ENCODE data around the gene GRAMD2B.
A peak's percentile ranks its signal among the peaks of the same experiment; 100 is the strongest.
"Not testable (repeated sequence)": the region's sequence is repeated elsewhere in the genome, so short reads cannot be mapped to it uniquely, and the experiment has no call there.

GRAMD2B gene, protein sequence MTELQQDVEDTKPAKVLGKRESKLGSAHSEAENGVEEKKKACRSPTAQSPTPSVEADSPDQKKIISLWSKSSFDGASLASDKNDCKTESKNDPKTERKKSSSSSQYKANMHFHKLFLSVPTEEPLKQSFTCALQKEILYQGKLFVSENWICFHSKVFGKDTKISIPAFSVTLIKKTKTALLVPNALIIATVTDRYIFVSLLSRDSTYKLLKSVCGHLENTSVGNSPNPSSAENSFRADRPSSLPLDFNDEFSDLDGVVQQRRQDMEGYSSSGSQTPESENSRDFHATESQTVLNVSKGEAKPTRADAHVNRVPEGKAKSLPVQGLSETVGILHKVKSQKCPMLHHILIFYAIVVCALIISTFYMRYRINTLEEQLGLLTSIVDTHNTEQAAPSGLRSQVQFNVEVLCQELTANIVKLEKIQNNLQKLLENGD

DNA sequence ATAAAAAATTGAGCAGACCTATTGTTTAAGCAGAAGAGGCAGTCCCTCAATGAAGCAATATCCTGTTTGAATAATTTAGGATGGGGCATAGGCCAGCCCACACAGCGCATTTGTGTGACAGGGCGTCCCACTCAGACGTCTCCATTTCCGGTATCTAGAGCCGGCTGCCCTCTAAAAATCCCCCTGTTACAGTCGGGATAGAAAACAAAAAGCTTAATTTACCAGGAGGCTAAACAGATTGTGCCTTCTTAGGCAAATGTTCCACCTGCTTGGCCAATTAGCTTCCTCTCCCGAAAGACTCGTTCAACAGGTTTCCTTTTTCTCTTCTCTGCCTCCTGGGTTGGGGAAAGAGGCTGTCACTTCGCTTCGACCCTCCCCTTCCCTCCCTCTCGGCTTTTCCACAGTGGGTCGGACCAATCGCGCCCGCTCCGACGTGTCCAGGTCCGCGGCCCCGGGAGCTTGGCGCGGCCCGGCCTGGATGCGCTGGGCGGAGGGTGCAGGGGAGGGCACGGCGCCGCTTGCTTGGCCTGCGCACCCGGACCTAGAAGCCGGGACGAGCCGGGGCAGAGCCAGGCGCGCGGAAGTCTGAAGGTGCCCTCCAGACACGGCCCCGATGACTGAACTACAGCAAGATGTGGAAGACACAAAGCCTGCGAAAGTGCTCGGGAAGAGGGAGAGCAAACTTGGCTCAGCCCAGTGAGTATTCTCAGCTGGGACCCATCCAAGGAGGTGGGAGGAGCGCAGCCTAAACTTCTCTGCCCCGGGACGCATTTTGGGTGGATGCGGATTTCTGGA is at the start of gene GRAMD2B:
TSS of gene GRAMD2B (plus strand) at position 416 of the 795 bp plus-strand sequence. CDS start at position 614, 198 bp downstream.
- peak; percentile 92 for DNase-seq (ENCODE audit: low read depth)

DNA sequence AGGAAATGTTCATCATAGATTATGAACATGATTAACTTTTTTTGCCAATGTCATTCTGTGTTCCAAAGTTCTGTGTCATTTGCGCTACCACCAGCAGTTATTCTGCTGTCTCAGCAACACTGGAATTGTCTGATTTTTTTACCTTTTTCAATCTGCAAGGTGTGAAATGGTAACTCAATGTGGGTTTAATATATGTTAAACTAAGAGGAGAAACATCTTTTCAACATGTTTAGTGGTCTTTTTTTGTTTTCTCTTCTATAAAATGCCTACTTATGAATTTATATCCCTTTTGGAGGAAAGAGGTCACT is 49.1 kb upstream of the GRAMD2B start:
- no peak for DNase-seq (ENCODE audit: low read depth)

DNA sequence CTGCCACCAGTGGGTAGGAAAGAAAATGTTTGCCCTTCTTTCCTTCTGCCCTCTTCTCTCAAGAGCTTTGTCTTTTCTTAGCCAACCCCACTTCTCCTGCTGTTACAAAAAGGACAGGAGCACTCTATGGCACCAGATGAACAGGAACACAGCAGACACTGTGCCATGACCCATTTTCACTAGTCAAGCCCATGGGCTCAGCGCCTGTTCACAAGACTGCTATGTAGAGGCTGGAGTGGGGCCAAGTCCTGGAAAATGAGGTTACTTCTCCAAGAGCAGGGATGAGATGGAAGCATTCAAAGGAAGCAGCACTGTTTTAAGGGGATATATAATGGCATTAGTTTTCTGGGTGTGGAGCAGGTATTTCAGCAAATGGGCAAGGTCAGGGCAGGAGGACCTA is 46.8 kb upstream of the GRAMD2B start:
- no peak for DNase-seq (ENCODE audit: low read depth)

DNA sequence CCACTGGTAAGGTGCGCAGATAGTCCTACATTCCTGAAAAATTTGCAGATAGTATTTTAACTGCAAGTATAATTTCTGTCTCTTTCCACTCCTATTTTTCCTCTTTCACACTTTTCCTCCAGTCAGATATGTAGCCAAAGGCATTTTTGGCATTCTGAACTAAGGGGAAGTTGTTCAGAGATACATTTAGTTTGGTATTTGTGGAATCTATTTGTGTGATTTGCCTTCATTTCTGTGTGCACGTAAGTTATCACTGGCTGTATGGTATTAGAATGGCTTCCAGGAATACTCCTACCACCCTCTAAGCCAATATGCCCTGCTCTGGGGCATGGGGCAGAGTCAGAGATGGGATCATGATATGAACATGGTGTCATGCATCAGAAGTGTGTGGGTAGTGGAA is 45.8 kb upstream of the GRAMD2B start:
- no peak for DNase-seq (ENCODE audit: low read depth)

DNA sequence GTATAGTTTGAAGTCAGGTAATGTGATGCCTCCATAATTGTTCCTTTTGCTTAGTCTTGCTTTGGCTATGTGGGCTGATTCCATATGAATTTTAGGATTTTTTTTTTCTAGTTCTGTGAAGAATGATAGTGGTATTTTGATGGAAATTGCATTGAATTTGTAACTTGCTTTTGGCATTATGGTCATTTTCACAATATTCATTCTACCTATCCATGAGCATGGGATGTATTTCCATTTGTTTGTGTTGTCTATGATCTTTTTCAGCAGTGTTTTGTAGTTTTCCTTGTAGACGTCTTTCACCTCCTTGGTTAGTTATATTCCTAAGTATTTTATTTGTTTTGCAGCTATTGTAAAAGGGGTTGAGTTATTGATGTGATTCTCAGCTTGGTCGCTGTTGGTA is 42.9 kb upstream of the GRAMD2B start:
- DNase-seq (ENCODE audit: low read depth): not testable (repeated sequence)

DNA sequence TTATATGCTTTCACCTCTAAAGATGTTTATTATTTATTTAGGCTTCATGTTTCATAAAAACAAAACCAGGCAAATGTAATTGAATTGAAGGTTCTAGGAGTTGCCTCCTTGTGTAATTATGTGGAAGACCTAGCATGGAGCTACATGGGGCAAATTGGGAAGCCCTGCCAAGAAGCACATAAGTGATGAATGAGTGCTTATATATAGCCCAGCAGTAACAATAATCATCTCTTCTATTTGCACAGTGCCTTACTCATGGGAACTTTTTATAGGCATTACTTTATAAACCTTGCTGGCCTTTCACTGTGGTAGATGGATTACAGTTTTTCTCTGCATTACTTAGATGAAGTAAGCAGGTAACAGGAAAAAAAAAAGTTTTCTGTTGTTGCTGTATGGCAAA is 40.0 kb upstream of the GRAMD2B start:
- no peak for DNase-seq (ENCODE audit: low read depth)

DNA sequence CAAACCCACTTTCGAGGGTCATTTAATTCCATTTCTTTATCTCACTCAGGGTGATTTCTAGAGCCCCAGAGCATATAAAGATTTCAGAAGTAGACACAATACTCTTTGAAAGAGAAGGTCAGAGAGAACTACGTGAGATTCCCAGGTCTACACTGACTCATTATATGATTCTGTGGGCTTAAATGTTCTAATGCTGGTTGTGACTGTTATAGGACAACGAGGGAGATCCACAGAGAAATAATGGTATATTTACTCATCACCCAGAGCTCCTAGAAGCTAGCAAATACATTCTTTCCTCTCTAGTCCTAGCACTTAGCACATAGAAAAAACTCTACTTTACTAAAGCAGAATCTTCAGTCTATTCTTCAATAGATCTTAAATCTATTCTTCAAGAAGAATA is 39.4 kb upstream of the GRAMD2B start:
- DNase-seq (ENCODE audit: low read depth): no peak

DNA sequence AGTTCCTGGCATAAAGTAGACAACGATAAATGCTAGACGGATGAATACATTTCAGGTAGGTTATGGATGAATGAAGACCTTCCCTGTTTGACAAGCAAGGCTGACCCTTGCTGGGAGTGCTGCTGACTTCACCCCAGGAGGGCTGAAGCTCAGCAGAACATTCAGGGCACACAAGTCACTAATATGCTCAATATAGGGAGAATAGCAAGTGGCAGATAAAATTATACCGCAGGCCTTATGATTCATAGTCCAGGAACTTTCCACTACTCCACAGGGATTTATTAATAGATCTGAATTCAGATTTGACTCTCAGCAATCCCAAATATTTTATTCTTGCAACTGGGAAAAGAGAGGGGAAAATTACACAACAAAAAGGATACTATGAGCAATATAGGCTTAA is 38.2 kb upstream of the GRAMD2B start:
- DNase-seq (ENCODE audit: low read depth): peak; percentile 89

DNA sequence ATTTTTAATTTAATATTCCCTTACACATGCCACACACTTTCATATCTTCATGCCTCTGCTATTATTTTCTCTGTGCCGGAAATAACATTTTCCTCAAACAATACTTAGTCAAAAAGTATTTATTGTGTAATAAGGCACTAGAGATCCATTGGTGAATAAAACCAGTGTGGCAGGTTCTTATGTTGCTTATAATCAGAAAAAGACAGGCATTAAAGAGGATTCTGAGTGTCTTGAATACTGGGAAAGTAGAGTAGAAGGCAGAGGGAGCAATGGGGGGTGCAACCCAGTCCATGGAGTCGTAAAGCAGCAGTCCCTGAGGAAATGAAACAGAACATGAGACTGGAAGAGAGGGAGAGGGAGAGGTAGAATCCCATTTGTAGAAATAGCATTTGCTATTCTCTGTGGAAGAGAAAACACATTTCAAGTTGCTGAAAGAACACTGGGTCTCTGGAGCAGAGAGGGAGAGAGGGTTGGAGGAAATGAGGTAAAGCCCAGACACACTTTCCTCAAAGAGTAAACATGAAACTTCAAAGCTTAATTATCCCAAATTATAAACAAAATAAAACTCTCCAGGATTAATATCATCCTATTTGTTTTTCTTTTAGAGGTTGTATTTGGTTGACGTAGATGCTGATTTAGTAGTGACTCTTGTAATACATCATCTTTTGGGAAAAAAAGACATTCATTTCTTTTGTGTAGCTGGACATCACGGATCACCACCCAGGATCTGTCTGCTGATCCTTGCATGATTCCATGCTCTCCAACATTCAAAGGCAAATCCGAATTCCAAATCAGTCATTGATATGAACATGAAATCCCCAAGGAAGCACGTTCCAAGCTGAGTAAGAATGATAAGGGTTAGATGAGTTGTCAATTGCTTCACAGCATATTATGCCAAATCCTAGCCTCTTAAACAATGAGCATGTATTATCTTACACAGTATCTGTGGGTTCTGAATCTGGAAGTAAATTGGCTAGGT is 37.4 kb upstream of the GRAMD2B start:
- DNase-seq (ENCODE audit: low read depth): no peak

DNA sequence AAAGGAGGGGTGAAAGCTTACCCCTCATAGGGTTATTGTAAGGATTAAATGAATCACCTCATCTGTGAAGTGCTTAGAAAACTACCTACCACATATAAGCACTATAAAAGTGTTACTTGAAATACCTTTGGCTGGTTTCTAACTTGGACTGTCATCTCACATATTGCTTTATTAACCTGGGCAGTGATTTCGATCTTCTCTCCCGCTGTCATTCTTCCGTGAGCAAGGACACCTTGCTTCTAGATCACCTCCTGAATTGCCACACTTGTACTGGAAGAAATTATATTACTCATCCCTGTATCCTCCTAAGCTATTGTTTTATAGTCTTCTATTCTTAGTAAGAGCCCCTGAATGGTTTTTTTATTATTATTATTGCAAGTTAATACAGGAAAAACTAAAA is 34.0 kb upstream of the GRAMD2B start:
- DNase-seq (ENCODE audit: low read depth): no peak

DNA sequence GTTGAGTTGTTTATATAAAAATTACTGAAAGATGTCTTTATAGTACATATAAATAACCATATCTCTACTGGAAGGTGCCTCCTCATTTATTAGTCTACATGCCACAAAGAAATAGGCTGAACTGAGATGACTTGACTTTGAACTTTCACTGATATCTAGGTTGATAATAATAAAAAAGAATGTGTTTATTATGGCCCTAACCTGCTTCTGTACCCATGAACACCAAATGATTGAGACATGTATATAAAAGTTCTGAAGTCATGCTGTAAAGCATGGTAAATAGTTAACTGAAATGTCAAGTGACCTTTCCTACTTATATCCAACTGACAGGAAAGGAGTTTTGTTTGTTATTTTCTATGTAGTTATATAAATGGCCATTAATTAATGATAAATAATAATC is 33.2 kb upstream of the GRAMD2B start:
- DNase-seq (ENCODE audit: low read depth): no peak

DNA sequence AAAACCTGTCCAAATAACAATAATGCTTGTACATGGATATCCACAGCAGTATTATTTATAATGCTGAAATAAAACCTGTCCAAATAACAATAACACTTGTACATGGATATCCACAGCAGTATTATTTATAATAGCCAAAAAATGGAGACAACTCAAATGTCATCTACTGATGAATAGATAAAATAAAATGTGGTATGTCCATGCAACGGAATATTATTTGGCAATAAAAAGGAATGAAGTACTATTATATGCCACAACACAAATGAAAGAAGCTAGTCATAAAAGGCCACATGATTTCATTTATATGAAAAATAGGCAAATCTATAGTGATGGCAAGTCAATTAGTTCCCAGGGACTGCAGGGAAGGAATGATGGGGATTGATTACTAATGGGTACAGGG is 31.8 kb upstream of the GRAMD2B start:
- no peak for DNase-seq (ENCODE audit: low read depth)

DNA sequence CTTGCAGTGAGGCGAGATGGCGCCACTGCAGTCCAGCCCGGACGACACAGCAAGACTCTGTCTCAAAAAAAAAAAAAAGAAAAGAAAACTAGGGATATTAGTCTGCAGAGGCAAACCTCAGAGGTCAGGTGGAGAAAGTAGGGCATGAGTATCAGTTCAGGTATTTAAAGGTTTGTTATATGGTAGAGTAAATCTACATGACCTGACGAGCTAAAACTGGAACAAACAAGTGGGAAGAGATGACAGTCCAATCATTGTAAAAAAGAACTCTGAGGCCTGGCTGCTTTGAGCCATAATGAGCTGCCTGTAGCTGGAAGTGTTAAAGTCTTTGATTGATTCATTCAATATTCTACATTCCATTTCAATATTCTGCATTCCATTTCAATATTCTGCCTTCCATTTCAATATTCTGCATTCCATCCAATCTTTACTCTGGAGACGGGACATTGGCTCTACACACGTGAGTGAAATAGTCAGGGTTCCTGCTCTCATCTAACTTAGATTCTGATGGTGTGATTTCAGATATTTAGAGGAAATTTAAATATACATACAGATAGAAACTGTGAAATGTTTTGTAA is 28.9 kb upstream of the GRAMD2B start:
- DNase-seq (ENCODE audit: low read depth): no peak

DNA sequence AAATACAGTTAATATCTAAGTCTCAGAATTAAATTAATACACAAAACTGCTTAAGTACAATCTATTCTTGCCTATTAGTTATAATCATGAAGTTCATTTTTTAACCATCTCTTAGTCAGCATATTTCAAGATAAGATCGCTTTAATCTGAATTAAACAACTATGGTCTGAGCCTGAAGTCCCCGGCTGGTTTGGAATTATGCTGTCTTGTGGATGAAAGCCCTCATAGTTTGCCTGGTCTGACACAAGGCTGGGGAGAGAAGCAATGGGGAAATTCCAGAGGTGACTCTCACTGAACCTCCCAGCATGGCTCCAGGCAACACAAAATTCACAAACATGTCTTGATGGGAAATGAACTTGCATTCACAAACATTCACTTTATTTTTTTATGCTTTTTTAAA is 28.0 kb upstream of the GRAMD2B start:
- DNase-seq (ENCODE audit: low read depth): peak; percentile 54

DNA sequence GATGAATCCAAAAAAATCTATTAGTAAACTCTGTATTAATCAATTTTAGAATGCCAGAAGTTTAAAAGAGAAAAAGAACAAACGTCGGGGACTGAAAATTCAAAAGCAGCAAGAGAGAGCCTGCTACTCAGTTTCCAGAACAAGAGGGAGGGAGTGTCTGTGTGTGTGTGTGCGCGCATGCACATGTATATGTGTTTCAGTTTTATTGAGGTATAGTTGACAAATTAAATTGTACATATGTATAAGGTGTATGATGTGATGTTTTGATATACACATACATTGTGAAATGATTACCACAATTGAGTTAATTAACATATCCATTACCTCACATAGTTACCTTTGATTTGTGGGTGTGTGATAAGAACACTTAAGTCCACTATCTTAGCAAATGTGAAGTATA is 27.6 kb upstream of the GRAMD2B start:
- no peak for DNase-seq (ENCODE audit: low read depth)

DNA sequence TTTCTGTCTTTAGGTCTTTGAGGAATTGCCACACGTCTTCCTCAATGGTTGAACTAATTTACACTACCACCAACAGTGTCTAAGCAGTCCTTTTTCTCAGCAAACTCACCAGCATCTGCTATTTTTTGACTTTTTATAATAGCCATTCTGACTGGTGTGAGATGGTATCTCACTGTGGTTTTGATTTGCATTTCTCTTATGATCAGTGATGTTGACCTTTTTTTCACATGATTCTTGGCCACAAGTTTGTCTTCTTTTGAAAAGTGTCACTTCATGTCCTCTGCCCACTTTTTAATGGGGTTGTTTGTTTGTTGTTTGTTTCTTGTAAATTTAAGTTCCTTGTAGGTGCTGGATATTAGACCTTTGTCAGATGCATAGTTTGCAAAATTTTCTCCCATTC is 26.5 kb upstream of the GRAMD2B start:
- DNase-seq (ENCODE audit: low read depth): not testable (repeated sequence)

DNA sequence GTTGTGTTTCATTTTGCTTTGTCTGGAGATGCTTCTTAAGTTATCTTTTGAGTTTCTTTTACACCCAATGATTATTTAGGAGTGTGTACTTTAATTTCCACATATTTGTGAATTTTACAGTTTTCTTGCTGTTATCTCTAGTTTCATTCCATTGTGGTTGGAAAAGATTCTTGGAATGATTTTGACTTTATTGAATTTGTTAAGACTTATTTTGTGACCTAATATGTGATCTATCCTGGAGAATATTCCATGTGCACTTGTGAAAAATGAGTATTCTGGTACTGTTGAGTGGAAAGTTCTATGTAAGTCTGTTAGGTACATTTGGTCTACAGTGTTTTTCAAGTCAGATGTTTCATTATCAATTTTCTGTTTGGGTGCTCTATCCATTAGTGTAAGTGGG is 24.4 kb upstream of the GRAMD2B start:
- DNase-seq (ENCODE audit: low read depth): no peak

DNA sequence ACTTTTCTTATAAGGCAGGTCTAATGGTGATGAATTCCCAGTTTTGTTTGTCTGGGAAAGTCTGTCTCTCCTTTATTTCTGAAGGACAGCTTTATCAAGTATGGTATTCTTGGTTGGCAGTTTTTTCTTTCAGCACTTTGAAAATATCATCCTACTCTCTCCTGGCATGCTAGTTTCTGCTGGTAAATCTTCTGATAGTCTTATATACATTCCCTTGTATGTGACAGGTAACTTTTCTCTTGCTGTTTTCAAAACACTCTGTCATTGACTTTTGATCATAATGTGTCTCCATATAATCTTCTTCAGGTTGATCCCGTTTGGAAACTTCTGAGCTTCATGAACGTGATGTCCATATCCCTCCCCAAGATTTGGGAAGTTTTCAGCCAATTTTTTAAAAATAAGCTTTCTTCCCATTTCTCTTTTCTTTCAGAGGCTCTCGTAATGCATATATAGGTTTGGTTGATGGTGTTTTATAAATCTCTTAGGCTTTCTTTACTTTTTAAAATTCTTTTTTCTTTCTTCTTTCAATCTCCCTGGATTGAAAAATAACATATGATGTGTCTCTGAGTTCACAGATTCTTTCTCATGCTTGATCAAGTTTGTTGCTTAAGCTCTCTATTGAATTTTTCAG is 22.5 kb upstream of the GRAMD2B start:
- DNase-seq (ENCODE audit: low read depth): no peak

DNA sequence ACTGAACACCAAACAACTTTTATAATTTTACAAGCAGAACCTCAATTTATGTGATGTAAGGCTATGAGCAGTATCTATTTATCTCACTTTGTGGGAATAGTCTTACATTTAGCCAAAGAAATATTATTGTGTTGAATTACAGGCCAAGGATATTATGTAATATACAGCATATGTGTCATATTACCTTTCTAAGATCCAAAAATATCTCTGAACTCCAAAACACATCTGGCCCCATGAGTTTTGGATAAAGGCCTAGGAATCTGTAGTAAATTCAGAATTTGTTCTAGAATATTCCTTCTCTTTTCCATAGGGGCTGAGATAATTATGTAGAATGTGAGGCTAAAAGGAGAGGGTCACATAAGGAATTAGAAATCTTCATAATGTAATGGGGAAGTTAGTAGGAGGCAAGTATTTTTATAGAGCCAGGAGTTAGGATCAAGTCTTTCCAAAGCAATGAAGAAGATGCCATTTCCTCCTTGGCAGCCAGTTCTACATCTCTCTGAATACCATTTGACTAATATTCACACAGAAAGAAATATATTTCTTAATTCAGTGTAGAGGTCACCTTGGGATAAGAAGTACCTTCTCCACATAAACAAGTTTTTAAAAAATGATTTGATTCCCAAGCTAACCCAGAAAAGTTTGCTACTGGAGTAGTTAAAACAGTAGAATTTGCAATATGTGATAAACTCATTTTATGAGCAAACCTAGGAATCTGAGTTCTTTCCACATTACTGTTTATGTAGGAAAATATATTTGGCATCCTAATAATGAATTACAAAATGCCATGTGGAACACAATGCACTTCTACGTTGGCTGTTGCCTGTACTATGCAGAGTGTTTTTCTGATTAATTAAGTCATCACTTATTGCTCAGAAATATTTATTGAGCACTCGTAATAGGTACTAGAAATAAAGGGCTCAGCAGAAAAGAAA is 20.3 kb upstream of the GRAMD2B start:
- DNase-seq (ENCODE audit: low read depth): no peak

DNA sequence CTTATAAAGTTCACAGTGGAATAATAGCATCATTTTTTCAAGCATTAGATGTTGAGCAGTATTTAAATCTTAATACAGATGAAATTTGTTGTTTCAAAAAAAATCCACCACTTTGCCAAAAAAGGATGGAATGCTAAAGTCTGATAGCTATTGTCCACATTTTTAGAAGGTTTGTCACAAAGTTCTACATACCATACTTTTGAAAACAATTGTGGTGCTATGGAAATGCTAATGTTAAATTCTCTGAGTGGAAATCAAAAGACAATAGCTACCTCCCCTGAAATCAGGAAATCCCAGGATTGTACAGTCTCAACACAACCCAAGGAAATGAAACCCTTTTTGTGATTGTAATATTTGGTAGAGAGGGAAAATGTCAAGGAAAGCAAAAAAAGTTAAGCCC is 19.3 kb upstream of the GRAMD2B start:
- DNase-seq (ENCODE audit: low read depth): peak; percentile 36
